Osteocyte (in vitro differentiated cells): ENCODE results near the gene P2RX7. TPM values are rescaled to one million over a fixed set of nuclear protein-coding genes. Genes with fewer than 3 reads are reported as not detected.

Experiments used
- DNase-seq: peaks from one replicate; pipeline ENCODE4 v3.0.0; 2021; ENCODE audit warnings: mixed read lengths; ENCODE audit not compliant: unreplicated experiment; ENCODE audit errors: extremely low spot score
- H3K27ac Mint-ChIP-seq: one replicate; pipeline ENCODE4 v1.8.0; 2021; ENCODE audit warnings: mild to moderate bottlenecking, mixed read lengths; ENCODE audit not compliant: unreplicated experiment
- H3K27me3 Mint-ChIP-seq: one replicate; pipeline ENCODE4 v1.8.0; 2021; ENCODE audit warnings: mixed read lengths; ENCODE audit not compliant: unreplicated experiment
- H3K36me3 Mint-ChIP-seq: one replicate; pipeline ENCODE4 v1.8.0; 2021; ENCODE audit warnings: mixed read lengths; ENCODE audit not compliant: unreplicated experiment
- H3K4me1 Mint-ChIP-seq: one replicate; pipeline ENCODE4 v1.8.0; 2021; ENCODE audit warnings: mixed read lengths; ENCODE audit not compliant: unreplicated experiment
- H3K4me3 Mint-ChIP-seq: one replicate; pipeline ENCODE4 v1.8.0; 2021; ENCODE audit warnings: mild to moderate bottlenecking, moderate library complexity, mixed read lengths; ENCODE audit not compliant: unreplicated experiment
- H3K9me3 Mint-ChIP-seq: one replicate; pipeline ENCODE4 v1.8.0; 2021; ENCODE audit warnings: mixed read lengths; ENCODE audit not compliant: unreplicated experiment
- total RNA-seq: library from RNA; stranded (reverse); gene quantifications from 2 replicates; pipeline ENCODE4 v1.2.1, GENCODE V29; 2021
- TF ChIP-seq, protein P1 (sequence below): fragments of 200-600 bp; sonication (generic); IDR thresholded peaks from 2 replicates; pipeline ENCODE4 v1.5.0; 2021; ENCODE audit warnings: antibody characterized with exemption, mild to moderate bottlenecking, moderate library complexity

The P2RX7 gene
- total RNA-seq, 1 donor from 2014 or later, result 0.30 TPM

DNA sequence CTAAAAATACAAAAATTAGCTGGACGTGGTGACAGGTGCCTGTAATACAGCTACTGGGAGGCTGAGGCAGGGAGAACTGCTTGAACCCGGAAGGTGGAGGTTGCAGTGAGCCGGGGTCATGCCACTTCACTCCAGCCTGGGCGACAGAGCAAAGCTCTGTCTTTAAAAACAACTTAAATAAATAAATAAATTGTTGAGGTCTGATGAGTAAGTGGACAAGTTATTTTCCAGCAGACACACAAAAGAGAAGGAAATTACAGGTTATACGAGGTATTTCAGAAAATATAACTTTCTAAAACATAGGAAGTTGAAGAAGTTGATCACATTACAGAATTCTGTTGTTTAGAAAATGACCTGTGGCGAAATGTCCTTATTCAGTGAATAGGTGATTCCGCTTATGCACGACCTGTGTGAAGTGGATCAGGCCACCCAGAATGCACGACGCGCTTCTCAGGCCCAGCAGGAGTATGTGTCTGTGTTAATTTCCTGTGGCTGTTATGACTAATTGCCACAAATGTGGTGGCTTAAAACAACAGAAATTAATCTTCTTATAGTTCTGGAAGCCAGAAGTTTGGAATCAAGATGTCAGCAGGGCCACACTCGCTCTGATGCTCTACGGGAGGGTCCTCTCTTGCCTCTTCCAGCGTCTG, 38.1 kb downstream of the P2RX7 start:
- DNase-seq, result no peak
- peaks cover 4% of the 10 kb centered on the region for H3K4me1 Mint-ChIP-seq
- H3K27me3 Mint-ChIP-seq, result peaks cover 3% of the 10 kb centered on the region
- no peaks in the 10 kb centered on the region for H3K36me3 Mint-ChIP-seq
- no peak overlapping the region for H3K4me3 Mint-ChIP-seq
- H3K27ac Mint-ChIP-seq, result no peak overlapping the region
- TF ChIP-seq, protein P1, sequence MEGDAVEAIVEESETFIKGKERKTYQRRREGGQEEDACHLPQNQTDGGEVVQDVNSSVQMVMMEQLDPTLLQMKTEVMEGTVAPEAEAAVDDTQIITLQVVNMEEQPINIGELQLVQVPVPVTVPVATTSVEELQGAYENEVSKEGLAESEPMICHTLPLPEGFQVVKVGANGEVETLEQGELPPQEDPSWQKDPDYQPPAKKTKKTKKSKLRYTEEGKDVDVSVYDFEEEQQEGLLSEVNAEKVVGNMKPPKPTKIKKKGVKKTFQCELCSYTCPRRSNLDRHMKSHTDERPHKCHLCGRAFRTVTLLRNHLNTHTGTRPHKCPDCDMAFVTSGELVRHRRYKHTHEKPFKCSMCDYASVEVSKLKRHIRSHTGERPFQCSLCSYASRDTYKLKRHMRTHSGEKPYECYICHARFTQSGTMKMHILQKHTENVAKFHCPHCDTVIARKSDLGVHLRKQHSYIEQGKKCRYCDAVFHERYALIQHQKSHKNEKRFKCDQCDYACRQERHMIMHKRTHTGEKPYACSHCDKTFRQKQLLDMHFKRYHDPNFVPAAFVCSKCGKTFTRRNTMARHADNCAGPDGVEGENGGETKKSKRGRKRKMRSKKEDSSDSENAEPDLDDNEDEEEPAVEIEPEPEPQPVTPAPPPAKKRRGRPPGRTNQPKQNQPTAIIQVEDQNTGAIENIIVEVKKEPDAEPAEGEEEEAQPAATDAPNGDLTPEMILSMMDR, result no peak
- H3K9me3 Mint-ChIP-seq, result no peaks in the 10 kb centered on the region

DNA sequence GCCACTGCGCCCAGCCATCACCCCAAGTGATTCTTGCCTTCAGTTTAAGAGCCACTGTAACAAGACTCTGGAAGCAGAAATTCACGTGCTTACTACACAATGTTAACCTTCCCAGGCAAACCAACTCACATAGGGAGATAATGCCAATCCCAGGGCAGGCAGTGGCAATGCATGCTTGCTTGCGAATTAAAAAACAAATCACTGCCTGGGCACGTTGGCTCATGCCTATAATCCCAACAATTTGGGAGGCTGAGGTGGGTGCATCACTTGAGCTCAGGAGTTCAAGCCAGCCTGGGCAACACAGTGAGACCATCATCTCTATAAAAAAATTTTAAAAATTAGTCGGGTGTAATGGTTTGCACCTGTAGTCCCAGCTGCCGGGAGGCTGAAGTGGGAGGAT, 39.5 kb downstream of the P2RX7 start:
- no peak overlapping the region for H3K4me3 Mint-ChIP-seq
- H3K4me1 Mint-ChIP-seq, result peaks cover 4% of the 10 kb centered on the region
- no peaks in the 10 kb centered on the region for H3K9me3 Mint-ChIP-seq
- no peak for DNase-seq
- no peaks in the 10 kb centered on the region for H3K36me3 Mint-ChIP-seq
- H3K27me3 Mint-ChIP-seq, result no peaks in the 10 kb centered on the region
- TF ChIP-seq, protein P1, result no peak
- H3K27ac Mint-ChIP-seq, result no peak overlapping the region

DNA sequence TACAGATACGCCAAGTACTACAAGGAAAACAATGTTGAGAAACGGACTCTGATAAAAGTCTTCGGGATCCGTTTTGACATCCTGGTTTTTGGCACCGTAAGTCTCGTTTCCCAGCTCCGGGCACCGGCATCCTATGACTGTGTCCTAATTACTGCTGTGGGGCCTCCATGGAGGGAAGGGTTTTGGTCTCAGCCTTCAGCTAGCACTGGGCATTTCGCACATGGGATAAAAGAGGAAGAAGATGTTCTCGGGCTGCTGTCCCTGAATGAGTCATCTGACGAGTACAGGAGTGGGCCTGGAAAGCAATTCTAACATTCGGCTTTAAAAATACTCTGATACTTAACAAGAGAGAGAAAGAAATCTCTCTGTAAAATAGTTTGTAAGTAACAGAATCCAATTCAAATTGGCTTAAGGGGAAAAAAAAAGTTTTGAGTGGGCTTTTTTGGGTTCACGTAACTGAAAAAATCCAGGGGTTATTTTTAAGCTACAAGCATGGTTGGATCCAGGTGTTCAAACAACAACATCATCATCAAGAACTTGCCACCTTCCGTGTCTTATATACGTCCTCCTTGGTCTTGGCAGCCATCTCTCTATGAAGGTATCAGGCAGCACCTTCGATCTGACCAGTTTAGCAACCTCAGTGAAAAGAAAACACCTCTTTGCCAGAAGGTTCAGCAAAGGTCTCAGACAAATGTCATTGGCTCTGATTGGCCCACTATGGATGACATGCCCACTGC, 42.9 kb downstream of the P2RX7 start:
- Mint-ChIP-seq H3K9me3 (no peaks in the 10 kb centered on the region), H3K4me3 (no peak overlapping the region), H3K27ac (no peak overlapping the region), H3K36me3 (no peaks in the 10 kb centered on the region), H3K4me1 (peaks cover 4% of the 10 kb centered on the region), H3K27me3 (no peaks in the 10 kb centered on the region)
- TF ChIP-seq, protein P1, result no peak
- no peak for DNase-seq

DNA sequence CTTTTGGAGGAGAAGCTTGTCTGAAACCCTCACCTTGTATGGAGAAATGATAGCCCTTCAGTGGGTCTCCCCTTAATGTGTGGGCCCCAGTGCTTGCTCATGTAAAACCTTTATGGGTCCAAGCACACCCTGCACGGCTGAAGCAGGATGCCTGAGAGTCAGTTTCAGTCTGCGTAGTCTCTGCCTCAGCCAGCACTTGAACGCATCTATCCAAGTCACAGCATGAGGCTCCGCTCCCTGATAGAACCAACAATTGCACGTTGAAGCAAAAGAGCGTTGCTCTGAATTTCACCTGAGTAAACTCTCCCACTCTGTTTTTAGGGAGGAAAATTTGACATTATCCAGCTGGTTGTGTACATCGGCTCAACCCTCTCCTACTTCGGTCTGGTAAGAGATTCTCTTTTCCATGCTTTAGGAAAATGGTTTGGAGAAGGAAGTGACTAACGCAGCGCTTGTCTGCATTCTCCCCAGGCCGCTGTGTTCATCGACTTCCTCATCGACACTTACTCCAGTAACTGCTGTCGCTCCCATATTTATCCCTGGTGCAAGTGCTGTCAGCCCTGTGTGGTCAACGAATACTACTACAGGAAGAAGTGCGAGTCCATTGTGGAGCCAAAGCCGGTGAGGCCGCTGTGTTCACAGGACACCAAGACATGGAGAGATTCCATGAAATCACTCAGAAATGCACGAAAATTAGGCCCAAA, 44.3 kb downstream of the P2RX7 start:
- no peak overlapping the region for H3K4me3 Mint-ChIP-seq
- no peaks in the 10 kb centered on the region for H3K4me1 Mint-ChIP-seq
- no peaks in the 10 kb centered on the region for H3K27me3 Mint-ChIP-seq
- H3K36me3 Mint-ChIP-seq, result no peaks in the 10 kb centered on the region
- no peak for DNase-seq
- H3K9me3 Mint-ChIP-seq, result no peaks in the 10 kb centered on the region
- TF ChIP-seq, protein P1, result no peak
- H3K27ac Mint-ChIP-seq, result no peak overlapping the region

DNA sequence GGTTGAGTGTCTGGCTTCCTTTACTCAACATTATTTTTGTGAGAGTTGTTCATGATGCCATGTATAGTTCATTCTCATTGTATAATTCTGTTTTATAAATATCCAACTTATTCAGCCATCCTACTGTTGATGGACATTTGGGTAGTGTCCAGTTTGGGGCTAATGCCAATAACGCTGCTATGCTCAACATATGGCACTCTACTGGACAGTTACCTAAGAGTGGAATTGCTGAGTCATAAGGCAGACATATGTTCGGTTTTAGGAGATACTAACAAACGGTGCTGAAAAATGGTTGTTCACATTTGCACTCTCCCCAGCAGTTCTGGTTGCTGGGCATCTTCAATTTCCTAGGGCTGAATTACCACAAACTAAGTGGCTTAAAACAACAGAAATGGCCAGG, 48.5 kb downstream of the P2RX7 start:
- Mint-ChIP-seq H3K27me3 (no peaks in the 10 kb centered on the region), H3K36me3 (no peaks in the 10 kb centered on the region), H3K4me3 (no peak overlapping the region), H3K9me3 (no peaks in the 10 kb centered on the region), H3K27ac (no peak overlapping the region), H3K4me1 (no peaks in the 10 kb centered on the region)
- TF ChIP-seq, protein P1, result no peak
- no peak for DNase-seq
